GM18505 (cell line): ENCODE results near the gene PTPRM.

Experiments used
- ATAC-seq: cut with Tn5 transposase; IDR thresholded peaks from one replicate; pipeline ENCODE4 v1.9.1; 2021; ENCODE audit not compliant: unreplicated experiment
- POLR2A ChIP-seq: IDR thresholded peaks from 4 replicates; pipeline ENCODE4 v1.6.1; 2011; ENCODE audit warnings: borderline replicate concordance; ENCODE audit not compliant: insufficient read depth, insufficient read length; ENCODE audit errors: extremely low read depth

Gene PTPRM

DNA sequence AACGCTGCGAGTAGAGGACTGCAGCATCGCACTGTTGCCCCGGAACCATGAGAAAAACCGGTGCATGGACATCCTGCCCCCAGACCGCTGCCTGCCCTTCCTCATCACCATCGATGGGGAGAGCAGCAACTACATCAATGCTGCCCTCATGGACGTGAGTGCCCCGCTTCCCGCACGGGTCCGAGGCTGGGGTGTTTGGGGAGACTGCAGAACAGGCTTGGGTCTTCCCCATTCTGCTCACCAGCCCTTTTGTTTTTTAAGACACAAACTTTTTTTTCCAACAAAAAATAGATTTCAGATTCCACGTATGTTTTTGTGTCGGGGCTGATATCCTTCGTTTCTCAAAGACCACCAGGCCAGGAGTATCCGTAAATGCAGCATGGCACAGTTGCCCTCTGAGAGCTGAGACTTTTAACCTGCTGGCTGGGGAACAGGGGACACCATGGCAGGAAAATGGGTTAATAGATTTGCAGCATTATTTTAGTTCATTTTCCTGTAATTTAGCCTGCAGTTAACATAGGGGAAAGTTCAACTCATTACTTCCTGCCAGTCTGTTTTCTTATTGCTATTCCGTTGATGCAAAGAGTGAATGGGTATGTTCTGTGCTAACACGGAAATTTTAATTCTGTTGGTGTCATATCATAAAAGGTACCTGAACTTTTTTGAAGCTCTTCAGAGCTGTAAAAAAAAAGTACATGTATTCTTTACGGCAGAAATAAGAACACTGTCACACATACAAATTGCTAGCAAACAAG, 812.2 kb downstream of the PTPRM start:
- ATAC-seq, result no peak
- no peak for TF ChIP-seq POLR2A

DNA sequence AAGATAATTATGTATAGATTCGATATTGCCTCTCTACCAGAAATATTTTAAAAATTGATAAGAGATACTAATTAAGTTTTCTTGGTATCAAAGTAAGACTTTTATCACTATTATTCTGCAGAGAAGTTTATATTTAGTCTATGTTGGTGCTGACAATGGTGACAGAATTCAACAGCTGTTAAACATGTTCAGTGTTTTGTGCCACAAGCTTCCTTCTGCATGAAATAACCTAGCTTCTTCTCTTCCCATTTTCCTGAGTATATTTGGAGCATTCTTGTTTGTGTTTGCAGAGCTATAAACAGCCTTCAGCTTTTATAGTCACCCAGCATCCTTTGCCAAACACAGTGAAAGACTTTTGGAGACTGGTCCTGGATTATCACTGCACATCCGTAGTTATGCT, 812.9 kb downstream of the PTPRM start:
- no peak for ATAC-seq

DNA sequence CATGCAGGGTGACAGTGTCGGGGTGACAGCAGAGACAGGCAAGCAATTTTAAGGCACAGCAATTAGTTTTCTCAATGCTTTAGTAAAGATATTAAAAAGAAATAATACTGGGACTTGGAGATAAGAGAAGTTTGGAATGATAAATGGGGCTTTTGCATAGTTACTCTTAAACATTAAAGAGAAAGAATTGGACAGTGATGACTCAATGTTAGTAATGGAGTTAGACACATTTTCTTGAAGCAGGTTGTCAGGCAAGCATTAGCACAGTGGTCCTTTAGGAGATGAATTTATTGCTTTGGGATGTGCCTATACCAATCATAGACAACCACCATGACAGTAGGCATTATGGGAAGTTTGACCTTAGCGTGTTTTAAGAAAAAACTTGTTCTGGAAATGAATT, 813.8 kb downstream of the PTPRM start:
- no peak for TF ChIP-seq POLR2A

More for the DNA sequence above, 812.9 kb downstream of the PTPRM start:
- TF ChIP-seq POLR2A, result no peak

DNA sequence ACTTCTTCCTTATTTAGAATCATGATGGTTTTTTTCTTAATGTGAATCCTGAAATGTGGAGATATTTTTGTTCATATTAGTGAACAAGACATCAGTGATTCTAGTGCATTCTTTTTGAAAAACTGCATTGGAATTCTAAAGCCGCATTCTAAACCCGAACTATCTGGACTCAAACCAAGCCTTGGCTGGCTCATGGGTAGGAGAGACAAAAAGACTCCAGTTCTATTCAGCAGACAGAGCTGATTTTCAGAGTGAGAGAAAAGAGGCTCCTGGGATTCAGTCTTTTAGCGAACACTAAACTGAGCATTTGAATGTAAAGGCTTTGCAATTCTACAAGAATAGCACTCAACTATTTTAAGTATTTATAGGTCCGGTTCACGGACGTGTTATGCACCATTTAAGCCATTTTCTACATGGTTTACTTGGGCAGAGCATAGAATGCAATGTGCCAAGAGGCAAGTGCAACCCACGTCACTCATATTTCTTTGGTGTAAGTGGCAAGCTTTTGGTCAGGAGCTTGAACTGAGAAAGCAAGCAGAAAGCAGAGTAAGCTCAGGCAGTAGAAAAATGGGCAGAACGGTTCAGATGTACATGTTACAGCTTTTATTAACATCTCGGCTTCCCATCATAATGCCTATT, 814.8 kb downstream of the PTPRM start:
- no peak for TF ChIP-seq POLR2A
- no peak for ATAC-seq

More for the DNA sequence above, 813.8 kb downstream of the PTPRM start:
- ATAC-seq, result no peak

DNA sequence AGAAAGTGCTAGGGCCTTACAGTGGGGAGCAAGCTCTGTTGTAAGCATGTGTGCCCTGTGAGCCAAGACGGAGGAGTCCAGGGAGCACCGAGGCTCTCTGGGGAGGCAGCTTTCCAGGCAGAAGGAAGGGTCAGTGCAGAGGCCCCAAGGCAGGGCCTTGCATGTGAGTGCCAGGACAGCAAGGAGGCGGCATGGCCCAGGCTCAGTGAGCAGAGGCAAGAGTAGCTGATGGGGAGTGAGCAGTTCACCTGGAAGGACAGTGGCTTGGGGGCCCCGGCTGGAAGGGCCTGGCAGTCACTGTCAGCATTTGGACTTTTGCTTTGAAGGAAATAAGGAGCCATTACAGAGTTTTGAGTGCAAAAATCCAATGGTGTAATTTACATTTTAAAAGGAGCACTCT, 818.3 kb downstream of the PTPRM start:
- TF ChIP-seq POLR2A, result no peak
- ATAC-seq, result no peak

DNA sequence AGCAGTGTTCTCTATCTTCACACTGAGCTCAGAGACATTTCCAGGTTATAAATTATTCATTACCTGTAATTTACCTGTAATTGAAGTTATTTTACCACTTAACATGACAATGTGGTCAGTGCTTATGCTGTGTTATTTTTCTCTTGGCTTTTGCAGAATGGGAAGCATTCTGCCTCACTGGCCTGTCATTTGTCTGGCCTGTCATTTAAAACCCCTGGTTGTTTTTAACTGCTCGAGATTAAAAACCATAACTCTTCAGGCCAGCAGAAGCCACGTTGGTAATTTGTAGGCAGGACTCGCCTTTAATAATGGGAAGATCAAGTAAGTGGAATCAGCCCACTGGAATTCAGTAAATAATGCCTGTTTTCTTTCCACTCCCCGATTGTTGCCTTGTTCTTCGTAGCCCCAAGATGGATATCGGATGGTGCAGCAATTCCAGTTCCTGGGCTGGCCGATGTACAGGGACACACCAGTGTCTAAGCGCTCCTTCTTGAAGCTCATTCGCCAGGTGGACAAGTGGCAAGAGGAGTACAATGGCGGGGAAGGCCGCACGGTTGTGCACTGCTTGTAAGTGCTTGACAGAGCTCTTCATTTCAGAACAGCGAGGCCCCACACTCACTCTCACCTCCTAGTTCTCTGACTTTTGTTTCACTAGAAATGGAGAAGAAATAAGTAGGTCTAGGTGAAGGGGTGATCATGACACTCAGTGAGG, 819.7 kb downstream of the PTPRM start:
- ATAC-seq, result no peak
- no peak for TF ChIP-seq POLR2A

DNA sequence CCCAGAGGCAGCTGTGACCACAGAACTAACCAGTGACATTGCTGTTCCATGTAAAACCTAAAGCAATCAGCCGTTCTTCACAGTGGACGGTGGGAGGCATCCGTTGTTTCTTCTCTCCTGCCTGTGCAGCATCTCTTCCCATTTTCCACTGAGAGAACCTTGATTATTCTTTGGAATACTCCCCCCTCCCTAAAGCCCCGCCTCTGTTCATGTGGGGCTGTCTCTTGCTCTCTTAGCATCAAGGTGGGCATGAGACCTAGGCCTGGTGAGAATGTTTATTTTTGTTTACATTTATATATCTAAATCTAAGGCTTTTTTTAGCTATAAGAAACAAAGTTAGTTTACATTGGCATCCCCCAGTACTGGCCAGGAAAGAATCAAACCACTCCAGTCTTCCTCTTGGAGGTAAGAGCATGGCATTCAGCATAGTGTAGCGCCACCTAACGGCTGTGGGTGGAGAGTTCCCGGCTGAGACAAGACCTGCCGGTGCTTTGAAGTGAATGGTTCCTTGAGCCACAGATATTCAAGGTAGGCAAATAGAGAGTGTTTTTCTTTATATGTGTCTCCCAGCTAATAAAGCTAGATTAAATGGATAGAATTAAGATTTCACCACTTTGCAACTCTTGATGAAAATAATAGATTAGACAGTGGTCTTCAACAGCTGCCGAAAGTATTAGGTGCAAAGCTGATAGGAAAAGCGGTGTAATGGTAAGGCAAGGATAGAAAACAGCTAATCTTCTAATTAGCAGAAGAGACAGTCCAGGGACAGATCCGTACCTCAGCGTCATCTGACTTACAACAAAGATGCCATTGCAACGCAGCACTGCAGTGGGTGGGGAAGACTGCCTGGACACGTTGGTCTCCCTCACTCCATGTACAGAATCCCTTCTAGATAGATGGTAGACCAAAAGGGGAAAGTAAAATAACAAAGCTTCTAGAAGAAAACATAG, 822.5 kb downstream of the PTPRM start:
- no peak for TF ChIP-seq POLR2A
- ATAC-seq, result peak; percentile 59

DNA sequence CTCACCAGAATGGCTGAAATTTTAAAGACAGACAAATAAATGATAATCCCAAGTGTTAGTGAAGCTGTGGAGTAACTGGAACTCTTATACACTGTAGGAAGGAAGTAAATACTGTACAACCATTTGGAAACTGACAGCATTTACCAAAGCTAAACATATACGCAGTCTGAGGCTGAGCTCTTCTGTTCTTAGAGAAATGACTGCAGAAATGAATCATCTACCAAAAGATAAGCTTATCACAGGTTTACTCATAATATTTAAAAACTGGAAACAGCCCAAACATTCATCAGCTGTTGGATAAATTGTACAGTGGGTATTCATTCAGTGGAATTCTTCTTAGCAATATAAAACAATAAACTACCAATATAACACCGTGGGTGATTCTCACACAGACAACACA, 824.0 kb downstream of the PTPRM start:
- TF ChIP-seq POLR2A, result no peak
- no peak for ATAC-seq

DNA sequence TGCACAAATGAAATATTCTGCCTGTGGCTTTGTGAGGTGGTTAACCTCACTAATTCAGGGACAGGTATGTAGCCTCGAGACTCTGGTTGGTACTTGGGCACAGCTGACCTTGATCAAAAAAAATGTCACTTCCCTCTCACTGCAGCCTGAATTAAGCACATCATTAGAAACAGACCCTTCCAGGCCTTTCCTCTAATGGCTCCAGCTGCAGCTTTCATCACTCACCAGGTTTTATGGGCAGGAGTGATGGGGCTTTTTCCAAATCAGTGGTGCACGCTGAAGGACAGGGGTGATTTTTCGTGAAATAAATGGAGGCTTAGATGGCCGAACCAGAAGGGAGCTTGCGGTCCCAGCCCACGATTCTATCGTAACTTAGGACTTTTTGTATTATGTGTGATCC, 829.1 kb downstream of the PTPRM start:
- ATAC-seq, result no peak

DNA sequence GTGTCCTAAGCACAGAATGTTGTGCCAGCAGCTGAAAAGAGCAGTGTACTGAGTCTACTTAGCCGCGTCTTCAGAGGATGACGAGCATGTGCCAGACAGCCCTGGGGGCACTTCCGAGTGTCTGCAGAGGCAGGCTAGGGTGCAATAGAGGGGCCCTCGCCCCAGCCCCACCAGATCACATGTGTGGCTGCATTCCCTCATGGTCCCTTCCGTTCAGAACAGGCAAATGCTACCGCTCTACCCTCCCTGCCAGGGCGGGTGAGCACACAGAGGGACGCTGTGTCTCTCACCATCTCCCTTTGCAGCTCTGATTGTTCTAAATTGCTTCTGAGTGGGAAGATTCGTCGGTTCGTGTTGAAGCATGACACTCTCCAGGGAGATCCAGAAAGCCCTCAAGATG, 829.9 kb downstream of the PTPRM start:
- ATAC-seq, result no peak
- TF ChIP-seq POLR2A, result no peak

More for the DNA sequence above, 829.1 kb downstream of the PTPRM start:
- no peak for TF ChIP-seq POLR2A

DNA sequence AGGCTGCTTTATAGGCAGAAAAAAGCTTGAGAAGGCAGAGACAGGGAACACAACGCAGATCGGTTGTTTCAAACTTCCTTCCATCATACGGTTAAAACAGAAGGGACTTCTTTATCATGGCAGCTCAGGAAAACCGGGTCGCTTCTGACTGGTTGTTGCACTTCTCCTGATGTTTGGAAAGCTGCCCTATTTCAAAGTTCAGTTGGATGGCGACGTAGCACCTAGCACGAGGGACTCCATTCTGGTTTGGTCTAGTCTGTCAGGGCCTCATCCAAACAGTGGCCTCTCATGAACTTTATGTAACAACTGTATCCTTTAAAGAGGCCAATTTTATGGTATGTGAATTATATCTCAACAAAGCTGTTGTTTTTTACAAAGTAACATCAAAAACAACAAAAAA, 832.0 kb downstream of the PTPRM start:
- no peak for TF ChIP-seq POLR2A
- ATAC-seq, result no peak

DNA sequence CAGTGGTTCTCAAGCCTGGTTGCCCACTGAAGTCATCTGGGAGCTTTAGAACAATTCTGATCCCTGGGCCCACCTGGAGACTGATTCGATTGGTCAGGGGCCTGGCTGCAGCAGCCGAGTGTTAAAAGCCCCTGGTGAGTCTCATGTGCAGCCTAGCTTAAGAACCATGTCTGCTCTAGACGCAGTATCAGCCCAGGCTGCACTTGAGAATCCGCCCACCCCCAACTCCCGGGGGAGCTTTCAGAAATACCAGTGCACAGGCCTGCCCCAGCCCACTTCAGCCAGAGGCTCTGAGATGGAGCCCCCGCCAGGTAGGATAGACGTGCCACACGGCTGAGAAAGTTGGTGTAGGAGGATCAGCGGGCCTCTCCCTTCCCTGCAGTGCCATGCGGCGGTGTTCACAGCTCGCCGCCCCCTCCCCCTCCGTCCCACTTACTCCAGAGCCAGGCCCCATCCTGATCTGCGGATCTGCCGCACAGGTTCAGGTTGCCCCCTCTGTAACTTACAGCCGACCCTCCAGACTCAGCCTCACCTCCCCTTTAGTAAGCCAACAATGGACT, 833.2 kb downstream of the PTPRM start:
- TF ChIP-seq POLR2A, result no peak
- ATAC-seq, result no peak
